A204.1 (cell line): Measurements from ENCODE around the gene C2orf42.
"Not testable (repeated sequence)": the region's sequence is repeated elsewhere in the genome, so short reads cannot be mapped to it uniquely, and the experiment has no call there.

Source experiments
- FAIRE-seq: peaks from 2 replicates; lab custom pipeline; 2012; peaks lifted over from hg19 to GRCh38; lab: Jason Lieb, UNC

The C2orf42 gene

GRCh38 chr2:70131344-70132143 is 59.3 kb downstream of the C2orf42 start:
- FAIRE-seq = not testable (repeated sequence)

DNA sequence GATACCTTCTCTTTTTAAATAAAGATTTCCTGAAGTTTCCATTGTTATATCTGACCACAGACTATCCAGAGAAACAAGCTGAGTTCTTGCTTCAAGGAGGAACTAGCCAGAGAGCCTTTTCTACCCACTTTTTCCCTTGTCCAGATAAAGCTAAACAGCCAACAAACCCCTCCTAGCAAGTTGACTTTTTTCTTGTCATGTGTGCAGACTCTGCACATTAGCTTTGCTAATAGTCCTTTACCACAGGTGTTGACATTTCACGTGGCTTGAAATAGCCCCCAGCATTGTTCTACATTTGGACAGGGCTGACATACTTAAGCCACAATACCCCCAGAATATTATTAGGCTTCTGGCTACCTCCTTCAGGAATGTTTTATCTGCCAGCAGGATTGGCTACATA is 62.8 kb downstream of the C2orf42 start:
- FAIRE-seq = no peak

GRCh38 chr2:70126413-70126812 is 64.4 kb downstream of the C2orf42 start:
- FAIRE-seq = no peak

DNA sequence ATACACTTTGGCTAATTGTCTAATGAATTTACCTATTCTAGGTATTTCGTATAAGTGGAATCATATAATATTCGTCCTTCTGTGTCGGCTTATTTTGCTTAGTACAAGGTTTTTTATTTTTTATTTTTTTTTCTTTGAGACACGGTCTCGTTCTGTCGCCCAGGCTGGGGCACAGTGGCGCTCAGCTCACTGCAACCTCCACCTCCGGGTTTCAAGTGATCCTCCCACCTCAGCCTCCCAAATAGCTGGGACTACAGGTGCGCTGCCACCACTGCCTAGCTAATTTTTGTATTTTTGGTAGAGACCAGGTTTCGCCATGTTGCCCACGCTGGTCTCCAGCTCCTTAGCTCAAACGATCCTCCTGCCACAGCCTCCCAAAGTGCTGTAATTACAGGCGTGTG is 65.3 kb downstream of the C2orf42 start:
- FAIRE-seq = no peak

DNA sequence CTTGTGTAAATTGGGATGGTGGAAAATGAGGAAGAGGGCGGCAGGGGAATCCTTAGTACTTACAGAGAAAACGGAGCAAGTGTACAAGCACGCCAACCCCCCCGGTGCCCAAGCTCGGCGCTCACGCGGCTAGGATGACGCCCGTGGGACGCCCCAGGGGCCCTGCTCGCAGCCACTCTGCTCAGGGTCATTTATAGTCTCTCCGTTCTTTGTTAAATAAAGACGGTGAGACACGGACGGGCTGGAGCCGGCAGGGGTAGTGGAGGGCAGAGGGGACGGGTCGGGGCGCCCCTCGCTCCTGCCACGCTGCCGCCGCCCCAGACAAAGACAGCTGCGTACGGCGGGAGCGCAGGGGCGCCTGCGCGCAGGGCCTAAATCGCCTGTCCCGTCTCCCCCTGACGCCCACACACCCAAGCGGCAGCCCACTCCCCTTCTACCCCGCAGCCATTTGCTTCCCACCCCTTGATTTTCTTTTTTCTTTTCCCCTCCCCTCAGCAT is 65.8 kb downstream of the C2orf42 start:
- FAIRE-seq = no peak

- no peak for FAIRE-seq
Measured at GRCh38 chr2:70123829-70124116, 67.0 kb downstream of the C2orf42 start.

DNA sequence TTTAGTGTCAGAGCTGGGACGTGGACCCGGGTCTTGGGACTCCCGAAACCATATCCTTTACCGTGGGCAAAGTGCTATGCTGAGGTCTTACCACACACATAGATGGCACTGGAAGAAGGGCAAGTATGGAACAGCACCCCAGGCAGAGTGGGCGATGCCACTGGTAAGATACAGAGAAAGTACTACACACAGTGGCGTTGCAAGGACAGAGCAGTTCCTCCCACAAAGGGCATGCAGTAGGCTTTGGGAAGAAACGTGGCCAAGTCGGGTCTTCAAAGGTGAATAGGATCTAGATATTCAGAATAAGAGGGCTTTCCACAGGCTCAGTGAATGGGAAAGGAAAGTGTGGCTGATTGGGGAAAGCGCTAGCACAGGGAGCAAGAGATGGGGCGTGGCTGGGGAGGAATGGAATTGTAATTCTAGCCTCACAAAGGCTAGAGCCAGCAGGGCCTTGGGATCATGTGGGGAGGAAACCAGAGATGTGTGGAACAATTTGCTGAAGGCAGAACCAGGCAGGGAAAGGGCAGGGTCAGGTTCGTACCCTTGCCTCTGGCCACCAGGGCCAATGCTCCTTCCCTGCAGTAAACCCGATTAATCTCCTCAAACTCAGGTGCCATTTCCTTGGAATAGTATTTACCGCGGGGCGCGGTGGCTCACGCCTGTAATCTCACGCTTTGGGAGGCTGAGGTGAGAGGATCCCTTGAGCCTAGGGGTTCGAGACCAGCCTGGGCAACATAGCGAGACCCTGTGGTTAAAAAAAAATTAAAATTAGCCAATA is 67.6 kb downstream of the C2orf42 start:
- peak; percentile 82 for FAIRE-seq

DNA sequence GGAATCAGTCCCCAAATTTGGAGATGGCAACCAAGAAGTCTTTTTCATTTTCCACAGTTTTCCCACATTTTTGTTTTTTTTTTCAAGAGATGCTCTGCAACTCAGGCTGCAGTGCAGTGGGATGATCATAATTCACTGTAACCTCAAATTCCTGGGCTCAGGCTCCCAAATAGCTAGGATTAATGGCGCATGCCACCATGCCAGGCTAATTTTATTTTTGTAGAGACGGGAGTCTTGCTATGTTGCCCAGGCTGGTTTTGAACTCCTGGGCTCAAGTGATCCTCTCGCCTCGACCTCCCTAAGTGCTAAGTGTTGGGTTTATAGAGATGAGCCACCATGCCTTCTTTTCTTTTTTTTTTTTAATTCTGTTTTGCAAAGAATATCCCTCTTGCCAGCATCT is 68.3 kb downstream of the C2orf42 start:
- no peak for FAIRE-seq

DNA sequence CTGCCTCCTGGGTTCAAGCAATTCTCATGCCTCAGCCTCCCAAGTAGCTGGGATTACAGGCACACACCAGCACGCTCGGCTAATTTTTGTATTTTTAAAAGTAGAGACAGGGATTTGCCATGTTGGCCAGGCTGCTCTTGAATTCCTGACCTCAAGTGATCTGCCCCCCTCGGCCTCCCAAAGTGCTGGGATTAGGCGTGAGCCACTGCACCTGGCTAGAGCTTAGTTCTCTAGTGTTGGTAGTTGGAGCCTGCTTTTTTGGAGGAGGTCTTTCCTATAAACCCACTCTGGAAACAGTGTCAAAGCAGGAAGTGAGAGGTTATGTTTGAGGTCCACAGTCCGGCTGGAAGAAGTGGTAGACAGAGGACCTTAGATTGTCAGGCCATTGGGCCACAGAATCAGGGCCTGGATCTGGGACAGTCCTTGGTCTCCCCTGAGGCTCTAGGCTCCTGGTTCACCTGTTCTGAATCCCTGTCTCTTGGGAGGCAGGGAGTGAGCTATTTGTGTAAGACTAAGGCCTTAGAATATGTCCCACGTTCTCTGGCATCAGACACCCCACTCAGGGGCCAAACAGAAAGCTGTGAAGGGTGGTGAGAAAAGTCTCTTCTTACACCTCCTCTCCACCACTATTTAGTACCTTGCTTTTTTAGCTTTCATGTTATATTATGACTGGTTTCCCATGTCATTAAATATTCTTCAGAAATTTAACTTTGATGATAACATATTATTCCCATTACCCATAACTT is 69.0 kb downstream of the C2orf42 start:
- no peak for FAIRE-seq

DNA sequence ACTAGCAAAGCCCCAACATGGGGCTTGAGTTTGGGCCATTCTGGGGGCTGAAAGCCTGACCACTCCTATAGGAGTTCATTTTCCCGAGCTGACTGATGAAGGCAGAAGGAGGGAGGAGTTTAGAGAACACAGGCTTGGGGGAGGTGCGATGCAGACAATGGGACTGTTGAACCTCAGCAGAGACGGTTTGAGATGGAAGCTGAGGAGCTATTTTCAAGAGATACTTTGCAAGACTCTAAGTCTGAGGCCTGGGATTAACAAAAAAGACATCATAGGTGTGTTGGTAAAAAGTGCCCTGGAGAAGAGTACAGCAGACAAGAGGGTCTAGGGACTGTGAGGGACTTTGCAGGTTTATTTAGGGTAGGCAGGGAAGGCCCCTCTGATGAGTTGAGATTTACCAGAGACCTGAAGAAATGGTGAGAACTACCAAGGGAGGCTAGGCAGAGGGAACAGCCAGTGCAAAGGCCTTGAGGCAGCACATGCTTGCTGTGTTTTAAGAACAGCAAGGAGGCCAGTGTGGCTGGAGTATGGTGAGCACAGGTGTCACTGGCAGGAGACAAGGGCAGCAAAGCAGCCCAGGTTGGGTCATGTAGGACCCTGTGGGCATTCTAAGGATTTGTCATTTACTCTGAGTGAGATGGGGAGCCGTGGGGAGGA is 71.9 kb downstream of the C2orf42 start:
- FAIRE-seq = no peak

- FAIRE-seq = no peak
Measured at GRCh38 chr2:70116936-70117552, 73.8 kb downstream of the C2orf42 start.

DNA sequence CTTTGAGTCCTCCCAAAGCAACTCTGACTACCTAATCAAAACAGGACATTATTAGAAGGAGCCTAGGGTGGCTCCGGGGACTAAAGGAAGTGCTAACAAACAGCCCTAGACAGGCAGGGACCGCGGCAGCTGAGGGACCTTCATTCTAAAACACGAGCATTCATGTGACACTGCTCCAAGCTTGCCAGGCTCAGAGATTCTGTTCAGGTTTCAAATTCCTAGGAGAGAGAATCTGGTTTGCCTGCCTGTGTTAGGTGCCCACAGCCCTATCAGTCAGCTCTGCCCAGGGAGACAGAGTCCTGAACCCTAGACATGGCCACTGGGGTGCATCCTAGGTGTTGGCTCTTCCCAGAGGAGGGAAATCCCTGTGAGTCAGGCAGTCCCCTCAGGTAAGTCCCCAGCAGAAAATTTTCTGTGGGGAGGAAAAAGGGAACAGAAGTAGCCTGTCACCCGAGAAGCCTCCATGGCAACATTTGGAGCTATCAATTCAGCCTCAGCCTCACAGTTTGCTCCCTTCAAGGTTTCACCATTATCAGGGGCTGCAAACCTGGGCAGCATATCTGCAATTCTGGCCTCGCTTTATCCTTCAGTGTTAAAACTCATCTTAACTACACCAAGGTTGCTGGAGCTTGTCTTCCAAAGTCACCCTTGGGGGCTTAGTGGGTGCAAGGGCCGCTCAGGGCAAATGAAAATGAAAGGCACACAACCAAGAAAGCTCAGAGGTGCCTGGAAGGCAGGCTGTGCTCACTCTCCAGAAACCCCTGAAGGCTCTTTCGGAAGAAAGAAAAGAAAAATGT is 75.0 kb downstream of the C2orf42 start:
- FAIRE-seq = no peak

GRCh38 chr2:70113359-70114070 is 77.3 kb downstream of the C2orf42 start:
- no peak for FAIRE-seq

- no peak for FAIRE-seq
Measured at GRCh38 chr2:70111752-70112591, 78.8 kb downstream of the C2orf42 start.

- FAIRE-seq = not testable (repeated sequence)
Measured at GRCh38 chr2:70110397-70110796, 80.4 kb downstream of the C2orf42 start.

DNA sequence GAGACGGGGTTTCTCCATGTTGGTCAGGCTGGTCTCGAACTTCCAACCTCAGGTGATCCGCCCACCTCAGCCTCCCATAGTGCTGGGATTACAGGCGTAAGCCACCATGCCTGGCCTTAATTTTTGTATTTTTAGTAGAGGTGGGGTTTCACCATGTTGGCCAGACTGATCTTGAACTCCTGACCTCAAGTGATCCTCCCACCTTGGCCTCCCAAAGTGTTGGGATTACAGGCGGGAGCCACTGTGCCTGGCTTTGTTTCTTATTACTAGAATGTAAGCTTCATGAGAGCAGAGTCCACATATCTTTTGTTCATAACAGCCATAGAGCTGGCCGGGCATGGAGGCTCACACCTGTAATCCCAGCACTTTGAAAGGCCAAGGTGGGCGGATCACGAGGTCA is 84.7 kb downstream of the C2orf42 start:
- not testable (repeated sequence) for FAIRE-seq

DNA sequence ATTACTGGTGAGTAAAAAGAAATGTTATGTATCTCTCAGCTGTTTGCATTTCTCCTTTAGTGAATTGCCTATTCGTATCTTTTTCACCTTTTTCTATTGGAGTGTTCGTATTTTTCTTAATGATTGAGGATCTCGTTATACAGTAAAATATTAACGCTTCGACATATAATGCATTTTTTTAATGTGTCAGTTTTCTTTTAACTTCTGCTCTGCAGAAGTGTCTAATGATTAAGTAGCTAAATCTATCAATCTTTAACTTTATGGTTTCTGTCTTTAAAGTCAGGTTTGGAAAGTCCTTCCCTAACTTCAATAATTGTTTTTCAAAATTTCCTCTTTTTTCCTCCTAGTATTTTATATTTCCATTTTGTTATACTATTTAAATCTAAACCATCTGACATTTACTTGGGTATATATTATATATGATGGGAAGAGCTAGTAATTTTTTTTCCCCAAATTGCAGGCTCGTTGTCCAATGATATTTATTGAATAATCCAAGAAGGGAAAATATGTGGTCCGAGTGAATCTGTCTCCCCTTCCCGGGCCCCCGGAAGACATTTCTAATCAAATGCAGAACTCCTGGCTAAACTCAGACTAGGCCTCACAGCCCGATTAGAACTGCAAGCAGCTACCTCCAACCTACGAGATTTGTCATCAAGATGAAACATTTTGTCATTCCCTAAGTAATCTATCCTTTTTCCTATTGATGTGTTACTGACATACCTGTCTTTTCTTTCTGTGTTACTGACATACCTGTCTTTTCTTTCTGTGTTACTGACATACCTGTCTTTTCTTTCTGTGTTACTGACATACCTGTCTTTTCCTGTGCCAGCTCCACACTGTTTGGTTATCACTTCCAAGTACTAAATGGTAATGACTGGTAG is 86.3 kb downstream of the C2orf42 start:
- FAIRE-seq = peak; percentile 3

- no peak for FAIRE-seq
Measured at GRCh38 chr2:70103531-70104061, 87.2 kb downstream of the C2orf42 start.
